IPS DF 6.9 (cell line): Measurements from ENCODE around the gene FBXO10.

Source experiments
- DNase-seq: peaks from one replicate; pipeline ENCODE4 v3.0.0-alpha.2; 2013; ENCODE audit warnings: low read depth, low spot score
- H3K27ac ChIP-seq: one replicate; pipeline ENCODE4 v1.5.1; 2013; ENCODE audit warnings: low read length, control low read depth
- H3K27me3 ChIP-seq: 2 replicates; pipeline ENCODE4 v1.6.1; 2013; ENCODE audit warnings: mild to moderate bottlenecking, low read length; ENCODE audit not compliant: control insufficient read depth, insufficient read depth
- H3K36me3 ChIP-seq: 2 replicates; pipeline ENCODE4 v1.6.1; 2013; ENCODE audit warnings: low read length; ENCODE audit not compliant: control insufficient read depth, insufficient read depth
- H3K4me1 ChIP-seq: 2 replicates; pipeline ENCODE4 v1.6.1; 2013; ENCODE audit warnings: low read length; ENCODE audit not compliant: control insufficient read depth, insufficient read depth
- H3K4me3 ChIP-seq: 2 replicates; pipeline ENCODE4 v1.5.1; 2013; ENCODE audit warnings: mild to moderate bottlenecking, low read length
- H3K9me3 ChIP-seq: 2 replicates; pipeline ENCODE4 v1.6.1; 2013; ENCODE audit warnings: low read length, inconsistent platforms; ENCODE audit not compliant: control insufficient read depth, insufficient read depth
- WGBS: extraction: QIAGEN DNeasy Blood & Tissue Kit; methylation state at CpG from one replicate; pipeline ENCODE4 v1.1.7; 2013; ENCODE audit warnings: mixed read lengths, missing lambda C conversion rate; ENCODE audit not compliant: insufficient read length, insufficient coverage; 5-methylcytosine and 5-hydroxymethylcytosine counted together

The FBXO10 gene

GRCh38 chr9:37593883-37594448 lies 17.8 kb upstream of the FBXO10 start:
- Histone ChIP-seq H3K27me3 (no peaks in the 10 kb centered on the region; the same call in 1 of the 2 replicates), H3K9me3 (no peaks in the 10 kb centered on the region), H3K4me1 (no peaks in the 10 kb centered on the region), H3K4me3 (no peak overlapping the region), H3K27ac (no peak overlapping the region), H3K36me3 (no peaks in the 10 kb centered on the region)
- DNase-seq = no peak
- WGBS = no CpG with 5 or more reads among the region's 6 CpGs

- Histone ChIP-seq H3K4me1 (no peaks in the 10 kb centered on the region), H3K27me3 (no peaks in the 10 kb centered on the region; the same call in 1 of the 2 replicates), H3K9me3 (no peaks in the 10 kb centered on the region), H3K27ac (no peak within 1 kb of the TSS), H3K4me3 (peak within 1 kb of the TSS; percentile 93), H3K36me3 (no peaks in the 10 kb centered on the region; the same call in 1 of the 2 replicates)
- DNase-seq = peak; percentile 77
- no CpG with 5 or more reads among the region's 72 CpGs for WGBS
Observed at GRCh38 chr9:37592108-37592951, 16.1 kb upstream of the FBXO10 start, which contains the start of gene TOMM5. Gene TOMM5, minus strand, starts transcription at chr9:37592597. Its CDS starts 65 bp downstream, at chr9:37592532.

GRCh38 chr9:37587521-37587920 lies 11.3 kb upstream of the FBXO10 start:
- WGBS = no CpG with 5 or more reads among the region's 4 CpGs
- Histone ChIP-seq H3K4me1 (no peaks in the 10 kb centered on the region), H3K27me3 (no peaks in the 10 kb centered on the region), H3K9me3 (no peaks in the 10 kb centered on the region), H3K27ac (no peak overlapping the region), H3K36me3 (peaks cover 6% of the 10 kb centered on the region; the same call in 1 of the 2 replicates), H3K4me3 (no peak overlapping the region)
- no peak for DNase-seq

GRCh38 chr9:37583522-37584121 lies 7.4 kb upstream of the FBXO10 start:
- DNase-seq = no peak
- Histone ChIP-seq H3K4me1 (no peaks in the 10 kb centered on the region), H3K27me3 (no peaks in the 10 kb centered on the region), H3K9me3 (no peaks in the 10 kb centered on the region), H3K27ac (no peak overlapping the region), H3K36me3 (peaks cover 6% of the 10 kb centered on the region; the same call in 1 of the 2 replicates), H3K4me3 (no peak overlapping the region)
- WGBS = no CpG with 5 or more reads among the region's 3 CpGs

- Histone ChIP-seq H3K4me1 (no peaks in the 10 kb centered on the region), H3K36me3 (peaks cover 6% of the 10 kb centered on the region; the same call in 1 of the 2 replicates), H3K27ac (no peak overlapping the region), H3K27me3 (no peaks in the 10 kb centered on the region), H3K4me3 (no peak overlapping the region), H3K9me3 (no peaks in the 10 kb centered on the region)
- no CpG with 5 or more reads among the region's 6 CpGs for WGBS
- DNase-seq = no peak
Observed at GRCh38 chr9:37582548-37583157, 6.5 kb upstream of the FBXO10 start.

GRCh38 chr9:37575511-37575914 lies 667 bp downstream of the FBXO10 start:
- Histone ChIP-seq H3K4me3 (peak overlapping the region; percentile 53; the same call in 1 of the 2 replicates), H3K36me3 (no peaks in the 10 kb centered on the region), H3K4me1 (peaks cover 3% of the 10 kb centered on the region; the same call in 1 of the 2 replicates), H3K27ac (no peak overlapping the region), H3K9me3 (no peaks in the 10 kb centered on the region), H3K27me3 (no peaks in the 10 kb centered on the region)
- DNase-seq = no peak
- no CpG with 5 or more reads among the region's 5 CpGs for WGBS

GRCh38 chr9:37575001-37575400 lies 1.2 kb downstream of the FBXO10 start:
- DNase-seq = no peak
- WGBS = no CpG with 5 or more reads among the region's 5 CpGs
- H3K4me3 ChIP-seq = no peak overlapping the region
- no peaks in the 10 kb centered on the region for H3K9me3 ChIP-seq
- no peaks in the 10 kb centered on the region for H3K36me3 ChIP-seq
- no peaks in the 10 kb centered on the region for H3K27me3 ChIP-seq
- no peak overlapping the region for H3K27ac ChIP-seq
- peaks cover 3% of the 10 kb centered on the region; the same call in 1 of the 2 replicates for H3K4me1 ChIP-seq

- H3K27ac ChIP-seq = no peak overlapping the region
- no peaks in the 10 kb centered on the region for H3K9me3 ChIP-seq
- H3K4me1 ChIP-seq = peaks cover 3% of the 10 kb centered on the region; the same call in 1 of the 2 replicates
- no peaks in the 10 kb centered on the region for H3K27me3 ChIP-seq
- H3K36me3 ChIP-seq = no peaks in the 10 kb centered on the region
- no CpG with 5 or more reads among the region's 5 CpGs for WGBS
- no peak for DNase-seq
- H3K4me3 ChIP-seq = no peak overlapping the region
Observed at GRCh38 chr9:37574241-37574721, 1.9 kb downstream of the FBXO10 start.

GRCh38 chr9:37571282-37571681 lies 4.9 kb downstream of the FBXO10 start:
- Histone ChIP-seq H3K27ac (no peak overlapping the region), H3K9me3 (no peaks in the 10 kb centered on the region), H3K36me3 (no peaks in the 10 kb centered on the region), H3K27me3 (no peaks in the 10 kb centered on the region), H3K4me1 (peaks cover 3% of the 10 kb centered on the region; the same call in 1 of the 2 replicates), H3K4me3 (no peak overlapping the region)
- no peak for DNase-seq
- WGBS = no CpG with 5 or more reads among the region's 1 CpG

GRCh38 chr9:37566716-37567115 lies 9.5 kb downstream of the FBXO10 start:
- Histone ChIP-seq H3K27ac (no peak overlapping the region), H3K4me1 (peaks cover 4% of the 10 kb centered on the region), H3K36me3 (no peaks in the 10 kb centered on the region), H3K9me3 (peaks cover 2% of the 10 kb centered on the region), H3K27me3 (no peaks in the 10 kb centered on the region), H3K4me3 (no peak overlapping the region)
- no CpG with 5 or more reads among the region's 3 CpGs for WGBS
- DNase-seq = no peak
